SU-DHL-6 (cell line): ENCODE data around the gene SEPTIN3.

Source experiments
- EZH2phosphoT487 ChIP-seq: fragments of 200-600 bp; sonication (generic), shearing (Covaris generic); conservative IDR thresholded peaks from 2 replicates; pipeline ENCODE4 v1.6.1; 2018; ENCODE audit warnings: mild to moderate bottlenecking, antibody characterized with exemption, low read length, moderate library complexity, mixed read lengths
- TF ChIP-seq, protein P1 (sequence below): fragments of 200-600 bp; sonication (generic); IDR thresholded peaks from one replicate; pipeline ENCODE4 v1.5.1; 2017; ENCODE audit warnings: antibody characterized with exemption, mild to moderate bottlenecking, low read length, moderate library complexity; ENCODE audit not compliant: insufficient read depth, poor library complexity, severe bottlenecking

DNA sequence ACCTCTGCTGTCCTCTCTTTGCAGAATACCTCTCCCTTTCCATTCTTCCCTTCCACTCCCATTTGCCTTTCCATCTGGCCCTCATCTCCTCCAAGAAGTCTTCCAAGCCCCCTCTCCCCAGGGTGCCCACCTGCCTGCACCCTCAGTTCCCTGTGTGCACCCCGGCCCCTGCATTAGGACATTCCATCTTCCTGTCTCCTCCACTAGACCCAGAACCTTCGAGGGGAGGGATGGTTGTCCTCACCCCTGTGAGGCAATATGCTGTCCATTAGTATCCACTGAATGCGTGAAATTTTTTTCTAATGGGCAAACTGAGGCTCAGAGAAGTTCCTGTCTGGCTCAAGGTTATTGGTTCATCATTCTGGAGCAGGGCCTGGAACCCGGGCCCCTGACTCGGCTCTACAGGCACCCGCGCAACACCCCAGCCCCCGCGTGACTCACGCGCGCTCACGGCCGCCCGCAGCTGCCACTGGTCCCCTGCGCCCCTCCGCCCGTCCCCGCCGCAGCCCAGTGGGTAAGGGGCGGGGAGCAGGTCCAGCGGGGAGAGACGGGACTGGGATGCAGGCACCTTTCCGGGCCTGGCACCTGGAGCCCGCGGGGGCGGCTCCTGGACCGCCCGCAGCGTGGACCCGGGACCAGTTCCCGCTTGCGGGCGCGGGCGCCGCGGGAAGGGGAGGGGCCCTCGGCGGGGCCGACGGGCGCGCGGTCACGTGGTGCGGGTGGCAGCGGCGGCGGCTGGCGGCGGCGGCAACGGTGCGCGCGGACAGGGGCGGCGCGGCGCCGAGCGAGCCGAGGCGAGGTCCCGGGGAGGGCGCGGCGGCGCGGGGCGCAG lies 7.0 kb downstream of the SEPTIN3 start:
- TF ChIP-seq, protein P1, sequence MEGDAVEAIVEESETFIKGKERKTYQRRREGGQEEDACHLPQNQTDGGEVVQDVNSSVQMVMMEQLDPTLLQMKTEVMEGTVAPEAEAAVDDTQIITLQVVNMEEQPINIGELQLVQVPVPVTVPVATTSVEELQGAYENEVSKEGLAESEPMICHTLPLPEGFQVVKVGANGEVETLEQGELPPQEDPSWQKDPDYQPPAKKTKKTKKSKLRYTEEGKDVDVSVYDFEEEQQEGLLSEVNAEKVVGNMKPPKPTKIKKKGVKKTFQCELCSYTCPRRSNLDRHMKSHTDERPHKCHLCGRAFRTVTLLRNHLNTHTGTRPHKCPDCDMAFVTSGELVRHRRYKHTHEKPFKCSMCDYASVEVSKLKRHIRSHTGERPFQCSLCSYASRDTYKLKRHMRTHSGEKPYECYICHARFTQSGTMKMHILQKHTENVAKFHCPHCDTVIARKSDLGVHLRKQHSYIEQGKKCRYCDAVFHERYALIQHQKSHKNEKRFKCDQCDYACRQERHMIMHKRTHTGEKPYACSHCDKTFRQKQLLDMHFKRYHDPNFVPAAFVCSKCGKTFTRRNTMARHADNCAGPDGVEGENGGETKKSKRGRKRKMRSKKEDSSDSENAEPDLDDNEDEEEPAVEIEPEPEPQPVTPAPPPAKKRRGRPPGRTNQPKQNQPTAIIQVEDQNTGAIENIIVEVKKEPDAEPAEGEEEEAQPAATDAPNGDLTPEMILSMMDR, result no peak
- TF ChIP-seq EZH2phosphoT487, result no peak
